K562 (cell line): ENCODE measurements around the gene VPS16. TPM values are rescaled to one million over a fixed set of nuclear protein-coding genes. Genes with fewer than 3 reads are reported as not detected.

Experiments
- ATF1 ChIP-seq, 2 experiments: fragments of 450-650 bp in 1 of 2; IDR thresholded peaks; 2 replicates each; pipeline ENCODE4 v1.6.1; 2016; ENCODE audit warnings: missing compliant biosample characterization in 1 of 2, missing genetic modification characterization in 1 of 2
- CHD1 ChIP-seq: fragments of 200-600 bp; sonication (generic); IDR thresholded peaks from one replicate; pipeline ENCODE4 v1.6.1; 2012; ENCODE audit warnings: mild to moderate bottlenecking, moderate library complexity, low read length, inconsistent platforms
- CHD4 ChIP-seq: fragments of 200-600 bp; sonication (generic); IDR thresholded peaks from 3 replicates; pipeline ENCODE4 v1.6.1; 2012; ENCODE audit warnings: low read depth, mild to moderate bottlenecking, mixed read lengths, low read length, inconsistent platforms; ENCODE audit not compliant: insufficient read depth, insufficient replicate concordance, poor library complexity, severe bottlenecking
- CXXC5 ChIP-seq: fragments of 250-450 bp; sonication (Bioruptor Pico); IDR thresholded peaks from 2 replicates; pipeline ENCODE4 v1.8.0; 2022; ENCODE audit warnings: inconsistent platforms, mild to moderate bottlenecking, moderate library complexity
- DPF2 ChIP-seq: fragments of 450-650 bp; IDR thresholded peaks from 2 replicates; pipeline ENCODE4 v1.6.1; 2016
- ETV1 ChIP-seq: fragments of 450-650 bp; conservative IDR thresholded peaks from 2 replicates; pipeline ENCODE4 v1.6.1; 2016; ENCODE audit warnings: missing genetic modification characterization, control low read depth, low read depth, missing compliant biosample characterization
- FIP1L1 ChIP-seq: fragments of 200-400 bp; formaldehyde crosslinking; IDR thresholded peaks from 2 replicates; pipeline ENCODE4 v1.6.1; 2018; ENCODE audit warnings: mild to moderate bottlenecking, low read depth, low read length; ENCODE audit not compliant: poor library complexity, severe bottlenecking
- HIVEP1 ChIP-seq: fragments of 250-450 bp; sonication (Bioruptor Pico); IDR thresholded peaks from 2 replicates; pipeline ENCODE4 v1.4.0; 2020; ENCODE audit warnings: mild to moderate bottlenecking
- NR2C1 ChIP-seq, 2 experiments: fragments of 450-650 bp; IDR thresholded peaks; 2 replicates each; pipeline ENCODE4 v1.6.1; 2017; ENCODE audit warnings: mild to moderate bottlenecking in 2 of 2, antibody characterized with exemption in 1 of 2, inconsistent platforms in 1 of 2, missing compliant biosample characterization in 1 of 2, missing genetic modification characterization in 1 of 2
- PCBP2 ChIP-seq: fragments of 200-400 bp; formaldehyde crosslinking; IDR thresholded peaks from 2 replicates; pipeline ENCODE4 v1.6.1; 2018; ENCODE audit warnings: low read length, low read depth, mild to moderate bottlenecking, moderate library complexity; ENCODE audit not compliant: poor library complexity, severe bottlenecking
- PHF20 ChIP-seq: fragments of 450-650 bp; IDR thresholded peaks from 2 replicates; pipeline ENCODE4 v1.6.1; 2018; ENCODE audit not compliant: partially characterized antibody
- SMAD3 ChIP-seq: fragments of 450-650 bp; formaldehyde crosslinking; conservative IDR thresholded peaks from 2 replicates; pipeline ENCODE4 v1.4.0; 2020; ENCODE audit warnings: mild to moderate bottlenecking
- SRSF7 ChIP-seq: fragments of 200-400 bp; formaldehyde crosslinking; optimal IDR thresholded peaks from 2 replicates; pipeline ENCODE3; 2017; ENCODE audit warnings: mild to moderate bottlenecking, low read depth, low read length
- ZNF133 ChIP-seq: fragments of 250-450 bp; sonication (Bioruptor Pico); IDR thresholded peaks from 2 replicates; pipeline ENCODE4 v1.4.0; 2020; ENCODE audit warnings: mild to moderate bottlenecking
- ZNF197 ChIP-seq: fragments of 200-800 bp; sonication (Bioruptor generic); IDR thresholded peaks from 2 replicates; pipeline ENCODE4 v1.6.1; 2016; ENCODE audit warnings: low read depth, missing genetic modification characterization, missing compliant biosample characterization
- ZNF347 ChIP-seq: fragments of 450-650 bp; formaldehyde crosslinking; IDR thresholded peaks from 2 replicates; pipeline ENCODE4 v1.4.0; 2020; ENCODE audit warnings: low read depth, mild to moderate bottlenecking, moderate library complexity
- polyA plus RNA-seq, 8 experiments: library from polyadenylated mRNA; depleted of rRNA in 4 of 8; stranded (reverse) in 5 of 8; unstranded in 3 of 8; fragments of >200 nt; fragmentation: Nextera tagmentation in 2 of 8; fragmentation: Illumina TruSeq in 1 of 8; extraction: Ambion mirVana in 2 of 8; extraction: Trizol in 1 of 8; gene quantifications; 2 replicates each; pipeline versions ENCODE4 v1.2.1 to v1.2.3, GENCODE V29; 2011 to 2014; ENCODE audit warnings: inconsistent platforms in 1 of 8, missing spikeins in 1 of 8
- total RNA-seq, 7 experiments: library from RNA; depleted of rRNA in 6 of 7; stranded (reverse); fragments of >200 nt in 6 of 7; fragmentation: Illumina TruSeq in 2 of 7; extraction: Trizol in 2 of 7; gene quantifications; 2 replicates each; pipeline versions ENCODE4 v1.2.1 to v1.2.3, GENCODE V29; 2011 to 2021; ENCODE audit warnings: low replicate concordance in 1 of 7
- TF ChIP-seq, protein P1 (sequence below): sonication (generic); formaldehyde crosslinking; IDR thresholded peaks from 2 replicates; pipeline ENCODE4 v1.5.0; 2020; ENCODE audit warnings: missing genetic modification reagents
- TF ChIP-seq, protein P2 (sequence below), 2 experiments: fragments of 450-650 bp; IDR thresholded peaks; 2 replicates each; pipeline ENCODE4 v1.6.1; 2016
- TF ChIP-seq, protein P3 (sequence below): fragments of 250-450 bp; sonication (Bioruptor Pico); IDR thresholded peaks from 2 replicates; pipeline ENCODE4 v1.4.0; 2020; ENCODE audit warnings: mild to moderate bottlenecking, moderate library complexity
- TF ChIP-seq, protein P4 (sequence below): IDR thresholded peaks from 2 replicates; pipeline ENCODE4 v1.6.1; 2011; ENCODE audit warnings: borderline replicate concordance, low read depth, mild to moderate bottlenecking, moderate library complexity, low read length; ENCODE audit not compliant: insufficient read depth, poor library complexity, severe bottlenecking

VPS16 gene
- total and polyA plus RNA-seq, 9 of the 15 experiments (the other 6 are each of a cell fraction or from before 2014, with no cell fraction given): 6.8 to 24.7 (median 14.0) TPM

DNA sequence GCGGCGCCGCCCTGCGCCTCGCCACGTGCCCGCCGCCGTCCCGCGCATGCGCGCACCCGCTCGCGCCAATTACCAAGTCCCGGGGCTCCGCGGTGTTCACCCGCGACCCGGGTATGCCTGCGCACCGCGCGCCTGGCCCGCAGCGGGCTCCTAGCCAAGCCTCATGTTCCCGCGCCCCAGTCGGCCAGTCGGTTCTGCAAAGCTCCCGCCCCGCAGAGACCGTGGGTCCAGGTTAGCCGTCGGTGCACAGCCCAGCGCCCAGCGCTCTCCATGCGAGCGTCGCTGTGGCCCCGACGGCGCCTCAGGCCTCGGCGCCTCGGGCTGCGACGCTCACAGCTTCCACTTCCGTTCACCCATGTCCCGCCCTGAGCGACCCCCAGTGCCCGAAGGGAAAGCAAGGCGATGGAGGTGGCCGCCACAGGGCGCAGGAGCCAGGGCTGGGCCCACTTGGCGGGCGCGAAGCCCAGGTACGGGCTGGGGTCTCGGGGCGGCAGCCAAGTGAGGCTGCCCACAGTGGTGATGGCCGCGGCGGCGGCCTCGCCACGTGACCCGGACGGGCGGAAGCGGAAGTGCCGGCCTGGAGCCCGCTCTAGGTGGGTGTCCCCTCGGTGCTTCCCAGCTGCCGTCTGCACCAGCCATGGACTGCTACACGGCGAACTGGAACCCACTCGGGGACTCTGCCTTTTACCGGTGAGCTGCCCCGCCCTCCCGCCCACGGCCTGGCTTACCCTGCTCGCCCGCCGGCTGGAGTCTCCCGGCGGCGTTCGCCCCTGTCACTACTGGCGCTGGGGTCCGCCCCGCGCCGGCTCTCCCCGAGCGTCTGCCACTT is at the start of gene VPS16, which contains the start of gene PCED1A (continued):
- TF ChIP-seq FIP1L1 (peak; percentile 30), ETV1 (tag) (peak; percentile 65; the same call in 1 of the 2 replicates), NR2C1 (IDR thresholded peaks at IDR 0.05) (no peak), NR2C1 (tag; IDR thresholded peaks at IDR 0.05) (0 out of 2 replicates have a peak, but pooled peaks have one; percentile 57), SMAD3 (CRISPR knock-in tag) (no peak), DPF2 (no peak), HIVEP1 (CRISPR knock-in tag) (no peak), PCBP2 (no peak), CHD1 (no peak), SRSF7 (no peak), CXXC5 (CRISPR knock-in tag) (peak; percentile 69; the same call in 1 of the 2 replicates), ZNF133 (CRISPR knock-in tag) (no peak), CHD4 (no peak), ZNF197 (CRISPR knock-in tag) (no peak), ATF1 (CRISPR knock-in tag; IDR thresholded peaks at IDR 0.05) (no peak), ATF1 (tag; IDR thresholded peaks at IDR 0.05) (peak; percentile 56; the same call in 1 of the 2 replicates), PHF20 (peak; percentile 85), ZNF347 (no peak)
- TF ChIP-seq, protein P1, sequence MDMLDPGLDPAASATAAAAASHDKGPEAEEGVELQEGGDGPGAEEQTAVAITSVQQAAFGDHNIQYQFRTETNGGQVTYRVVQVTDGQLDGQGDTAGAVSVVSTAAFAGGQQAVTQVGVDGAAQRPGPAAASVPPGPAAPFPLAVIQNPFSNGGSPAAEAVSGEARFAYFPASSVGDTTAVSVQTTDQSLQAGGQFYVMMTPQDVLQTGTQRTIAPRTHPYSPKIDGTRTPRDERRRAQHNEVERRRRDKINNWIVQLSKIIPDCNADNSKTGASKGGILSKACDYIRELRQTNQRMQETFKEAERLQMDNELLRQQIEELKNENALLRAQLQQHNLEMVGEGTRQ: peak; percentile 98
- TF ChIP-seq, protein P2, sequence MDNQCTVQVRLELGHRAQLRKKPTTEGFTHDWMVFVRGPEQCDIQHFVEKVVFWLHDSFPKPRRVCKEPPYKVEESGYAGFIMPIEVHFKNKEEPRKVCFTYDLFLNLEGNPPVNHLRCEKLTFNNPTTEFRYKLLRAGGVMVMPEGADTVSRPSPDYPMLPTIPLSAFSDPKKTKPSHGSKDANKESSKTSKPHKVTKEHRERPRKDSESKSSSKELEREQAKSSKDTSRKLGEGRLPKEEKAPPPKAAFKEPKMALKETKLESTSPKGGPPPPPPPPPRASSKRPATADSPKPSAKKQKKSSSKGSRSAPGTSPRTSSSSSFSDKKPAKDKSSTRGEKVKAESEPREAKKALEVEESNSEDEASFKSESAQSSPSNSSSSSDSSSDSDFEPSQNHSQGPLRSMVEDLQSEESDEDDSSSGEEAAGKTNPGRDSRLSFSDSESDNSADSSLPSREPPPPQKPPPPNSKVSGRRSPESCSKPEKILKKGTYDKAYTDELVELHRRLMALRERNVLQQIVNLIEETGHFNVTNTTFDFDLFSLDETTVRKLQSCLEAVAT (IDR thresholded peaks at IDR 0.05): no peak
- TF ChIP-seq, protein P3, sequence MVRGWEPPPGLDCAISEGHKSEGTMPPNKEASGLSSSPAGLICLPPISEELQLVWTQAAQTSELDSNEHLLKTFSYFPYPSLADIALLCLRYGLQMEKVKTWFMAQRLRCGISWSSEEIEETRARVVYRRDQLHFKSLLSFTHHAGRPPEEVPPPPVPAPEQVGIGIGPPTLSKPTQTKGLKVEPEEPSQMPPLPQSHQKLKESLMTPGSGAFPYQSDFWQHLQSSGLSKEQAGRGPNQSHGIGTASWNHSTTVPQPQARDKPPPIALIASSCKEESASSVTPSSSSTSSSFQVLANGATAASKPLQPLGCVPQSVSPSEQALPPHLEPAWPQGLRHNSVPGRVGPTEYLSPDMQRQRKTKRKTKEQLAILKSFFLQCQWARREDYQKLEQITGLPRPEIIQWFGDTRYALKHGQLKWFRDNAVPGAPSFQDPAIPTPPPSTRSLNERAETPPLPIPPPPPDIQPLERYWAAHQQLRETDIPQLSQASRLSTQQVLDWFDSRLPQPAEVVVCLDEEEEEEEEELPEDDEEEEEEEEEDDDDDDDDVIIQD (CRISPR knock-in tag): no peak
- TF ChIP-seq, protein P4, sequence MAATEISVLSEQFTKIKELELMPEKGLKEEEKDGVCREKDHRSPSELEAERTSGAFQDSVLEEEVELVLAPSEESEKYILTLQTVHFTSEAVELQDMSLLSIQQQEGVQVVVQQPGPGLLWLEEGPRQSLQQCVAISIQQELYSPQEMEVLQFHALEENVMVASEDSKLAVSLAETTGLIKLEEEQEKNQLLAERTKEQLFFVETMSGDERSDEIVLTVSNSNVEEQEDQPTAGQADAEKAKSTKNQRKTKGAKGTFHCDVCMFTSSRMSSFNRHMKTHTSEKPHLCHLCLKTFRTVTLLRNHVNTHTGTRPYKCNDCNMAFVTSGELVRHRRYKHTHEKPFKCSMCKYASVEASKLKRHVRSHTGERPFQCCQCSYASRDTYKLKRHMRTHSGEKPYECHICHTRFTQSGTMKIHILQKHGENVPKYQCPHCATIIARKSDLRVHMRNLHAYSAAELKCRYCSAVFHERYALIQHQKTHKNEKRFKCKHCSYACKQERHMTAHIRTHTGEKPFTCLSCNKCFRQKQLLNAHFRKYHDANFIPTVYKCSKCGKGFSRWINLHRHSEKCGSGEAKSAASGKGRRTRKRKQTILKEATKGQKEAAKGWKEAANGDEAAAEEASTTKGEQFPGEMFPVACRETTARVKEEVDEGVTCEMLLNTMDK: no peak
